ENCODE data around the gene CCM2L. TPM values are rescaled to one million over a fixed set of nuclear protein-coding genes. Genes with fewer than 3 reads are reported as not detected.

CCM2L gene
- not detected in 2 replicates for total RNA-seq (2014; rRNA removed; shearing (Covaris generic))

DNA sequence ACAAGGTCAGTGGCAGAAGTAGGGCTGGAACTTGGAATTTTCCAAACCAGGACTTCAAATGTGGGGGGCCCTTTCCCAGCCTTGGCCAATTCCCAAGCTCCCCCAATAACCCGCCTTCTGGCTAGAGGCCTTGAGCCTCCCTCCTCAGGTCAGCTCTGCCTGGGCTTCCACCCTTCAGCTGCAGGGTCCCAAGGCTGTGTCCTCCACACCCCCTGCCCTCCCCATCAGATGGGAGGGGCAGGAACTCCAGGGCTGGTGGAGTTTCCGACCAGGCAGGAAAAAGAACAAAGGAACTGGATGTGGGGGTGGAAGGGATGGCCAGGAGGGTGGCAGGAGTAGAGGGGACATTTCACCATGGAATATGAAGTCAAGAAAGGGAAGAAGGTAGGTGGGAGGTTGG is at the start of gene CCM2L:
CCM2L (plus strand) TSS at position 338 of the 400 bp plus-strand sequence; CDS start at position 355, 17 bp downstream.
- Histone ChIP-seq H3K27me3 (replicated peaks) (peaks cover 2% of the 10 kb centered on the region), H3K4me3 (no peak within 1 kb of the TSS), H3K36me3 (no peaks in the 10 kb centered on the region), H3K27ac (no peak within 1 kb of the TSS), H3K4me1 (replicated peaks) (no peaks in the 10 kb centered on the region), H3K9me3 (replicated peaks) (no peaks in the 10 kb centered on the region)
- no peak for DNase-seq (ENCODE audit: low read depth in 1 of 2, low spot score in 2 of 2)

DNA sequence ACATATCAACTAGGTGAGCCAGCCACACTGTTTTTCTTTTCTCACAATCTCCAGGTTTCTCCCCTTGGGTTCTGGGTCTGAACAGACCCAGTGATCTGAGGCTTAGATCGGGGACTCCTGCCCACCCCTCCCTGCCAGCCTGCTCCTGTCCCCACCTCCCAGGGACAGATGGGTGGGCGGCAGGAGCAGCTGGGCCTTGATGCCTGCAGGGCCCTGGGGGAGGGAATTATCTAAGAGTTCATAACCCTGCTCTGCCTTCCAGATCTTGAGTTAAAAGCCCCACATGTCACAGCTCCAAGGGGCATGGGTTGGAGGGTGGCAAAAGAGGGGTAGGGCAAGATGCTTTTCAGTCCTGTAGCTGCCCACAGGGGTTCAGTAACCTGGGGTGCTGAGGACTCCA is 47.5 kb upstream of the CCM2L start:
- Histone ChIP-seq H3K4me3 (no peak overlapping the region), H3K27ac (no peak overlapping the region), H3K36me3 (no peaks in the 10 kb centered on the region), H3K27me3 (replicated peaks) (peaks cover 28% of the 10 kb centered on the region), H3K4me1 (replicated peaks) (no peaks in the 10 kb centered on the region), H3K9me3 (replicated peaks) (no peaks in the 10 kb centered on the region)
- DNase-seq (ENCODE audit: low read depth in 1 of 2, low spot score in 2 of 2), result no peak

DNA sequence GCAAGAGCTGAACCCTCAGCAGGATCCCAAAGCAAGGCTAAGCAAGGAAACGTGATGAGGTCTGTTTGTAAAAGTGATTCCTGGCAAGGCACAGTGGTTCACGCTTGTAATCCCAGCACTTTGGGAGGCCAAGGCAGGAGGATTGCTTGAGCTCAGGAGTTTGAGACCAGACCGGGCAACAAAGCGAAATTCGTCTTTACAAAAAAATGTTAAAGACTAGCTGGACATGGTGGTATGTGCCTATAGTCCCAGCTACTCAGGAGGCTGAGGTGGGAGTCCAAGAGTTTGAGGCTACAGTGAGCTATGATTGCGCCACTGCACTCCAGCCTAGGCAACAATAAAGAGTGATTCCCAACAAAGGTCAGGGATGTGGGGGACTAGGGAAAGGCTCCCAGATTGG is 46.3 kb upstream of the CCM2L start:
- no peak overlapping the region for H3K27ac ChIP-seq
- H3K27me3 ChIP-seq (replicated peaks), result peaks cover 30% of the 10 kb centered on the region
- no peaks in the 10 kb centered on the region for H3K36me3 ChIP-seq
- H3K4me3 ChIP-seq, result no peak overlapping the region
- H3K4me1 ChIP-seq (replicated peaks), result no peaks in the 10 kb centered on the region
- no peak for DNase-seq (ENCODE audit: low read depth in 1 of 2, low spot score in 2 of 2)
- H3K9me3 ChIP-seq (replicated peaks), result no peaks in the 10 kb centered on the region

DNA sequence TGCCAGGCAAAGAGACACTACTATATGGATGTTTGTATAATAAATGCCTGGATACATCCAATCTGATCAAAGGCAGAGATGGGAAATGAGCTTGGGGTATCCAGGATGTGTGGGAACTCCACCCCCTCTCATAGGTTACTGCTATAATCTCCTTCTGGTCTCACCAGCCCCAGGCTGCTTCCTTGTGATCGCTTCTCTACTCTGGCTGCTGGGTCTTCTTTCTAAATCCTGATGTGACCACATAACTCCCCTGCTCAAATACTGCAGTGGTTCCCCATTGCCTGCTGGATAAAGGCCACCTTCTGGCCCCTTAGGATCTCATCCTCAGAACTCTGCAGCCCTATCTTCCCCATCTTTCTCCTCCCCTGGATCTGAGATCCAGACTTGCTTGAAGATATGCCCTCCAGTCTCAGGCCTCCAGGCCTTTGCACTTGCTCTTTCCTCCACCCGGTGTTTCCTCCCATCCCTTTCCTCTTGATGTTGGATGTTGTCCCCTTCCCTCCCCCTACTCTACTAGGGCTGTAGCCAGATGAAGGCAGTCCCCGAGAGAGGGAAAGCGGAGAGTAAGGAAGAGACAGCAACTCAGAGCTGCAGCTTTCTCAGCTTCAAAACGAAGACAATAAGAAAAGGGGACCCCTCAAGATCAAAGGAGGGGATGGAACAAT is 43.1 kb upstream of the CCM2L start:
- no peak overlapping the region for H3K4me3 ChIP-seq
- H3K9me3 ChIP-seq (replicated peaks), result no peaks in the 10 kb centered on the region
- no peak overlapping the region for H3K27ac ChIP-seq
- no peak for DNase-seq (ENCODE audit: low read depth in 1 of 2, low spot score in 2 of 2)
- H3K36me3 ChIP-seq, result no peaks in the 10 kb centered on the region
- peaks cover 25% of the 10 kb centered on the region for H3K27me3 ChIP-seq (replicated peaks)
- no peaks in the 10 kb centered on the region for H3K4me1 ChIP-seq (replicated peaks)

DNA sequence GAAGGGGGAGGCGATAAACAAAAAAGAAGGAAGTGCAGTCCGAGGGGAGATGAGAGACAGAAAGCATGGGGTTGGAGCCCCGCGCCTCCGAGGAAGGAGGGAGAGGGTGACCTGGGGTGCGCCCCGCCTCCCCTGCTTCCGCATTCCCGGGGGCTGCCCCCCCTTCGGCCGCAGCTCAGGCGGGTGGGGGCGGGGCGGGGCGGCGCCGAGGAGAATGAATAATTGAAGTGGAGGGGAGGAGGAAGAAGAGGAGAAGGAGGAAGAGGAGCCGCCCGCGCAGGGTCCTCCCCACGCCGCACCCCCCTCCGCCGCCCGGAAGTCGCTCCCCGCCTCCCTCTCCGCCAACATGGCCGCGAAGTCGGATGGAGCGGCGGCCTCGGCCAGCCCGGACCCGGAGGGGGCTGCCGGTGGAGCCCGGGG is 42.4 kb upstream of the CCM2L start, which contains the start of gene XKR7:
XKR7 (plus strand) TSS at position 322 of the 420 bp plus-strand sequence; CDS start at position 347, 25 bp downstream.
- Histone ChIP-seq H3K9me3 (replicated peaks) (no peaks in the 10 kb centered on the region), H3K36me3 (no peaks in the 10 kb centered on the region), H3K4me1 (replicated peaks) (no peaks in the 10 kb centered on the region), H3K4me3 (peak within 1 kb of the TSS; percentile 8; the same call in 1 of the 2 replicates), H3K27ac (no peak within 1 kb of the TSS), H3K27me3 (replicated peaks) (peaks cover 22% of the 10 kb centered on the region)
- no peak for DNase-seq (ENCODE audit: low read depth in 1 of 2, low spot score in 2 of 2)

DNA sequence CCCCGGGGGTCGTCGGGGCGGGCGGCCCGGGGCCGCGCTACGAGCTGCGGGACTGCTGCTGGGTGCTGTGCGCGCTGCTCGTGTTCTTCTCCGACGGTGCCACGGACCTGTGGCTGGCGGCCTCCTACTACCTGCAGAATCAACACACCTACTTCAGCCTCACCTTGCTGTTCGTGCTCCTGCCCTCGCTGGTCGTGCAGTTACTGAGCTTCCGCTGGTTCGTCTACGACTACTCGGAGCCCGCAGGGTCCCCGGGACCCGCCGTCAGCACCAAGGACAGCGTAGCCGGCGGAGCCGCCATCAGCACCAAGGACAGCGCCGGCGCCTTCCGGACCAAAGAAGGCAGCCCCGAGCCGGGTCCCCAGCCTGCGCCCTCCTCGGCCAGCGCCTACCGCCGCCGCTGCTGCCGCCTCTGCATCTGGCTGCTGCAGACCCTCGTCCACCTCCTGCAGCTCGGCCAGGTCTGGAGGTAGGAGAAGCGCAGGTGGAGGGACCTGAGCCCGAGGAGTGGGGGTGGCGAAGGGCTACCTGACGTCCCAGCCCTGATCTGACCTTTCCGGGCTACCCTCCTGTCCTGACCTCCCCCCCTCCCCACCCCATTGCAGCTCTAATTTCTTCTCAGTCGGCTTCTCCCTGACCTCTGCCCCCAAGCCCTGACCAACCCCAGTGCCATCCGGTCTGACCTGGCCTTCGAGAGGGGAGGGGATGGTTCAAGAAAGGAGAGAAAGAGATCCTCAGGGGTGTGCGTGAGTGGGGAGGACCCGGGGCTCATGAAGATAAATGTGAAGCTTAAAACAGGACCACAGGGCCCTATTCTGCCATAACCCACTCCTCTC is 41.7 kb upstream of the CCM2L start:
- peaks cover 18% of the 10 kb centered on the region for H3K27me3 ChIP-seq (replicated peaks)
- H3K27ac ChIP-seq, result no peak overlapping the region
- H3K36me3 ChIP-seq, result no peaks in the 10 kb centered on the region
- H3K4me3 ChIP-seq, result peak overlapping the region; percentile 8; the same call in 1 of the 2 replicates
- H3K9me3 ChIP-seq (replicated peaks), result no peaks in the 10 kb centered on the region
- peak; percentile 67 to 71 for DNase-seq (ENCODE audit: low read depth in 1 of 2, low spot score in 2 of 2)
- H3K4me1 ChIP-seq (replicated peaks), result no peaks in the 10 kb centered on the region

DNA sequence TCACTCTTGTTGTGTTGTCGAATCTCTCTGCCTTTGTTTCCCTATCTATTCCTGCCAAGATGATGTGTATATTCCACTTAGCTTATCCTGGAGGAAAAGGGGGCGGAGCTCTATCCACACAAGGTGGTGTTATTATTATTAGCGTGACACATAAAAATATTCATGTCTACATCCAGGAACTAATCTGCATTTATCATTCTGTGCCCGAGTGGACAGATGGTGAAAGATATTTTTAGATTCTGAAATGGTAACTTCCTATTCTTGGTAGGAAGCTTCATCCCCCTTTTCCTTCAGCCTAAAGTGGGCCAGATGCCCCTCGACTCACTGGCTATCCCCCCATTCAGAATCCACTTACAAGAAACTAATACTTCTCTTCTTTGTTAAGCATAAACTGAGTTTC is 40.2 kb upstream of the CCM2L start:
- Histone ChIP-seq H3K9me3 (replicated peaks) (no peaks in the 10 kb centered on the region), H3K27me3 (replicated peaks) (peaks cover 16% of the 10 kb centered on the region; the same call in 1 of the 2 replicates), H3K27ac (no peak overlapping the region), H3K4me1 (replicated peaks) (no peaks in the 10 kb centered on the region), H3K4me3 (no peak overlapping the region), H3K36me3 (no peaks in the 10 kb centered on the region)
- DNase-seq (ENCODE audit: low read depth in 1 of 2, low spot score in 2 of 2), result no peak

DNA sequence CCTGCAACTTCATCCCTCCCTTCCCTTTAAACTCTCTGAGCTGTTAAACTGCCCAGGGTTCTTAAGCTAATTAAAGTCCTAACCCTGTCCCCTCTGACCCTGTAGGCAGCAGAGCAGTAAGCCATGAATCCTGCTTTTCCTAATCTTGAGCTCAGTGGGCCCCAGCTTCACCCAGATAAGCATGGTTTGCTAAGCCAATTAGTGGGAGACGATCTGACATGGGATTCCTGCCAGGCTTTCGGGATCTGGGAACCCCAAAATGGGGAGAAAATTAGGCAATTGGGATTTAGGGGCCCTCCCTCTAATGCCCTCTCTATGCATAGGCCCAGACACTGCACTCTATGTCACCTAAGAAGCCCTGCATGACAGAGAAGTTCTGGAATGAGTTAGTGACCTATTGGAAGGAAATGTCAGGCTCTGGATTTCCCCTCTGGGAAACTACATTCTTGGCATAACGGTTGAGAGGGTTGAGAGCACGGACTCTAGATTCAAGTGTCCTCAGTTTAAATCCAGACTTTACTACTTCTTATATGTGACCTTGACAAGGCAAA is 37.7 kb upstream of the CCM2L start:
- DNase-seq (ENCODE audit: low read depth in 1 of 2, low spot score in 2 of 2), result no peak

DNA sequence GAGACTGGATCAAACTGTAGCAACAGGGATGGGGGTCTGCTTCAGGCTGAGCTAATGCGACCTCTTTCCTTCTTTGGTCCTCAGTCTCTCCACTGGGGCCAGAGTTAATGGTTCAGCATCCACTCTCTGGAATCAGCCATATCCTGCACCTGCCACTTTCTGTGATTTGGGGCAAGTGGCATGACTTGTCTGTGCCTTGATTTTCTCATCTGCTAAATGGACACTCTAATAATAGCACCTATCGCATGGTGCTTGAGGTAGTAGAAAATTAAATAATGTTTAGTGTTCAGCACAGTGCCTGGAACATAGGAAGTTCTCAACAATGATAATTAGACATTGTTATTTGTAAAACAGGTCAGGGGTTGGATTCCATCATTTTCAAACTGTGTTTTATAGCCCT is 35.9 kb upstream of the CCM2L start:
- Histone ChIP-seq H3K4me3 (no peak overlapping the region), H3K27me3 (replicated peaks) (0 out of 2 replicates have a peak, but pooled peaks cover 2% of the 10 kb centered on the region)
- DNase-seq (ENCODE audit: low read depth in 1 of 2, low spot score in 2 of 2), result no peak

More for the DNA sequence above, 37.7 kb upstream of the CCM2L start:
- no peak overlapping the region for H3K4me3 ChIP-seq
- no peaks in the 10 kb centered on the region for H3K36me3 ChIP-seq
- 0 out of 2 replicates have a peak, but pooled peaks cover 6% of the 10 kb centered on the region for H3K27me3 ChIP-seq (replicated peaks)
- no peaks in the 10 kb centered on the region for H3K4me1 ChIP-seq (replicated peaks)
- H3K9me3 ChIP-seq (replicated peaks), result no peaks in the 10 kb centered on the region
- H3K27ac ChIP-seq, result no peak overlapping the region

DNA sequence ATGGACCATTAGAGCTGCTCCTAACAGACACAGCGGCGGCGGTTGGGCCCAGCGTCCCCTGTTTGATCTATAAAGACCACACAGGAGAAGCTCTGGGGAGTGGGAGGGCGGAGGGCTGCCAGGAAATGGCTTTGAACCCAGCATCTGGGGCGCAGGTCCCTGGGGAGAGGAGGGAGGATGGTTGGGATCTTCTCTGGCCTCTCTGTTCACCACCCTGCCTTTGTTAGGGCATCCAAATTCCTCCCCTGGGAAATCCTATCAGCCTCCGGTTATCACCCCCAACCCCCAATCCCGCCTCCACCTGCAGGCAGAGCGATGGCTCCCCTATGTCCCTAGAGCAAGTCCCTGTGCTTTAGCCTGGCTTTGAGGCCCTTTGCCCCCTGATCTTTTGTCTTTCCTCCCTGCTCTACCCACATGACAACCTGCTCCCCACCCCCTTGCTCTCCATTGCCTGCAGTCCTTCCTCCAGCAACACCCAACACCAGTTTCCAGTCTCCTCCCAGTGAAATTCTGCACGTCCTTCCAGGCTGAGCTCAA is 35.2 kb upstream of the CCM2L start:
- H3K27me3 ChIP-seq (replicated peaks), result no peaks in the 10 kb centered on the region
- no peaks in the 10 kb centered on the region for H3K9me3 ChIP-seq (replicated peaks)
- DNase-seq (ENCODE audit: low read depth in 1 of 2, low spot score in 2 of 2), result no peak

More for the DNA sequence above, 35.9 kb upstream of the CCM2L start:
- Histone ChIP-seq H3K36me3 (no peaks in the 10 kb centered on the region), H3K27ac (no peak overlapping the region), H3K4me1 (replicated peaks) (no peaks in the 10 kb centered on the region), H3K9me3 (replicated peaks) (no peaks in the 10 kb centered on the region)

DNA sequence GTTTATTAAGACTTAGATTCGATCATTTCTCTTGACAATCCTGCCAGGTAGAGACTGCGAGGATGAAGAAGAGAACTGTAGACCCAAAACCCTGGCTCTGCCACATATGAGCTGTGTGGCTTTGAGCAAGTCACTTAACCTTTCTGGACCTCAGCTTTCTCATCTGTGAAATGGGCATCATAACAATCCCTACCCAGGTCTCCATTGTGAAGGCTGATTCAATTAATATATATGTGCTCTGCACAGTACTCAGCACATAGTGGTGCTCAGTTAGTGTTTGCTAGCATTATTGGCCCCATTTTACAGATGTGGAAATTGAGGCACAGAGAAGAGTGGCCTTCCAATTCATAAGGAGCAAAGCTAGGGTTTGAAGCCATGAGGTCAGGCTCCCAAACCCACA is 34.4 kb upstream of the CCM2L start:
- Histone ChIP-seq H3K27ac (no peak overlapping the region), H3K27me3 (replicated peaks) (no peaks in the 10 kb centered on the region), H3K4me1 (replicated peaks) (no peaks in the 10 kb centered on the region), H3K9me3 (replicated peaks) (no peaks in the 10 kb centered on the region), H3K36me3 (no peaks in the 10 kb centered on the region), H3K4me3 (no peak overlapping the region)
- no peak for DNase-seq (ENCODE audit: low read depth in 1 of 2, low spot score in 2 of 2)

More for the DNA sequence above, 35.2 kb upstream of the CCM2L start:
- no peaks in the 10 kb centered on the region for H3K36me3 ChIP-seq
- H3K27ac ChIP-seq, result no peak overlapping the region
- no peaks in the 10 kb centered on the region for H3K4me1 ChIP-seq (replicated peaks)
- no peak overlapping the region for H3K4me3 ChIP-seq

DNA sequence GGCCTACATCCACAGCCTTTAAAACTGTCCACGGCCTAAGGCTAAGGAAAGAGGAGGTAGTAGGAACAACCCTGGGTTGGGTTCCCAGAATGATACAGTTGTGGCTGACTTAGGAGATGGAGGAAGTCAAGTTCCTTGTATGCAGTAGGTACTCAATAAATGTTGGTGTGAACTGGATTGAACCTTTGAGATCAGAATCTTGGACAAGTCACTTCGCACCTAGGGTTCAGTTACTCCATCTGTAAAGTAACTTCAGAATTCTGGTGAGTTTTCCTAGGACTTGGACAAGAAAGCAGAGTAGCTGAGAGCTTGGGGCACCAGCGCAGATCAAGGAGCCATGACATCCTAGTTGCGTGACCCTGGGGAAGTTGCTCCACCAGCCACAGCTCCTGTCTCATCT is 33.2 kb upstream of the CCM2L start:
- Histone ChIP-seq H3K4me1 (replicated peaks) (no peaks in the 10 kb centered on the region), H3K9me3 (replicated peaks) (no peaks in the 10 kb centered on the region), H3K4me3 (no peak overlapping the region), H3K27ac (no peak overlapping the region), H3K27me3 (replicated peaks) (no peaks in the 10 kb centered on the region), H3K36me3 (no peaks in the 10 kb centered on the region)
- no peak for DNase-seq (ENCODE audit: low read depth in 1 of 2, low spot score in 2 of 2)

DNA sequence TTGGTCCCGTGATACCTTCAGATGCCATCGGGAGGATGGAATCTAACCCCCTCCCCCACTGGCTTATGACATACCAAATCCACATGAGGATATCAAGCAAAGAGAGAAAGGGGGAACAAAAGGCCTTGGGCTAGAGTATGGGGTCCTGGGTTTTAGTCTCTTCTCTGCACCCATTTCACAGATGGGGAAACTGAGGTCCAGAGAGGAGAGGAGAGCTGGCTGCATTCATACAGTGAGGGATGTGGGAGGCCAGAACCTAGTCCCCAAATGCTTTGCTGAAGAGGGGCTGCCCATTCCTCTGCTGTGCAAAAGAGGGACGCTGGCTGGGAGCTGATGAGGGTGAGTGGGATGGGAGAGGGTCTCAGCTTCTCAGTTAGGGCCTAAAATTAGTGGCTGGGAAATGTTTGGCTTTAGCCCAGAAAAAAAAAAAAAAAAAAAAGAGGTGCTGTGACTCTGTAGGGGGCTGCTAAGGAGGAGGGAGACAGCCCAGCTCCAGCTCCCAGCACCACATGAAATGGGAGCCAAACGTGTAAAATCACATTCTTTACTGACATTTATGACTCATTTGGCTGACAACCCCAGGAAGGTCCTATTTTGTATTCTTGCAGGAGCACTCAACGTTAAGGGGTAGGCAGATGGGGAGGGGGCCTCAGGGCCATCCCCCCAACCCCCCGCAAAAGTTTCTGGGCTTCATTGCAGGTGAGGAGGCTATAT is 30.4 kb upstream of the CCM2L start:
- Histone ChIP-seq H3K27ac (no peak overlapping the region), H3K36me3 (no peaks in the 10 kb centered on the region), H3K9me3 (replicated peaks) (no peaks in the 10 kb centered on the region), H3K4me3 (no peak overlapping the region), H3K4me1 (replicated peaks) (no peaks in the 10 kb centered on the region), H3K27me3 (replicated peaks) (no peaks in the 10 kb centered on the region)
- no peak for DNase-seq (ENCODE audit: low read depth in 1 of 2, low spot score in 2 of 2)

Data from SJSA1 (cell line).